BLaER1 treated with 17β-estradiol and CSF1 and Interleukin-3, amounts not matched to agents 10 nM and 100 nM (cell line): ENCODE data around the gene PARD3B.

ENCODE experiments used
- H3K27ac ChIP-seq, 11 experiments: shearing (Covaris generic); formaldehyde crosslinking; 2 replicates each; pipeline ENCODE4 v1.8.1; 2022
- H3K27me3 ChIP-seq, 11 experiments: shearing (Covaris generic); formaldehyde crosslinking; 2 replicates each; pipeline ENCODE4 v1.8.1; 2022
- H3K36me3 ChIP-seq, 11 experiments: shearing (Covaris generic); formaldehyde crosslinking; 2 replicates each; pipeline ENCODE4 v1.8.1; 2022
- H3K4me1 ChIP-seq, 10 experiments: shearing (Covaris generic); formaldehyde crosslinking; 2 replicates each; pipeline ENCODE4 v1.8.1; 2022
- H3K4me2 ChIP-seq, 11 experiments: shearing (Covaris generic); formaldehyde crosslinking; 2 replicates each; pipeline ENCODE4 v1.8.1; 2022
- H3K4me3 ChIP-seq, 10 experiments: shearing (Covaris generic); formaldehyde crosslinking; 2 replicates each; pipeline ENCODE4 v1.8.1; 2022
- H3K9ac ChIP-seq, 11 experiments: shearing (Covaris generic); formaldehyde crosslinking; 2 replicates each; pipeline ENCODE4 v1.8.1; 2022
- H3K9me3 ChIP-seq, 11 experiments: shearing (Covaris generic); formaldehyde crosslinking; replicated peaks in 1 of 11; 2 replicates each; pipeline ENCODE4 v1.8.1; 2022
- H4K20me1 ChIP-seq, 11 experiments: shearing (Covaris generic); formaldehyde crosslinking; 2 replicates each; pipeline ENCODE4 v1.8.1; 2022
- Cebpa-rat ChIP-seq, 11 experiments: shearing (Covaris generic); IDR thresholded peaks; 2 replicates each; pipeline ENCODE4 v1.8.1; 2022

The PARD3B gene

DNA sequence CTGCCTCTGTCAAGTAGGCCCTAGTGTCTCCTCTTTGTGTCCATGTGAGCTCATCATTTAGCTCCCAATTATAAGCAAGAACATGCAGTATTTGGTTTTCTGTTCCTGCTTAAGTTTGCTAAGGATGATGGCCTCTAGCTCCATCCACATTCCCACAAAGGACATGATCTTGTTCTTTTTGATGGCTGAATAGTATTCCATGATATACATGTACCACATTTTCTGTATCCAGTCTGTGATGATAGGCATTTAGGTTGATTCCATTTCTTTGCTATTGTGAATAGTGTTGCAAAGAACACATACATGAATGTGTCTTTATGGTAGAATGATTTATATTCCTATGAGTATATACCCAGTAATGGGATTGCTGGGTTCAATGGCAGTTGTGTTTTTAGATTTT, 263.2 kb downstream of the PARD3B start:
- Histone ChIP-seq H3K9me3 (peaks cover 15 to 39% (median 25%) of the 10 kb centered on the region in 11 experiments; a peak in 21 of 22 replicates), H3K9ac (no peak overlapping the region), H3K27me3 (no peaks in the 10 kb centered on the region), H3K4me2 (no peak overlapping the region), H4K20me1 (no peaks in the 10 kb centered on the region), H3K4me3 (no peak overlapping the region), H3K27ac (no peak overlapping the region), H3K4me1 (peaks cover 6 to 13% (median 7%) of the 10 kb centered on the region in 10 experiments; a peak in 19 of 20 replicates), H3K36me3 (no peaks in the 10 kb centered on the region)
- TF ChIP-seq Cebpa-rat (IDR thresholded peaks at IDR 0.05): no peak

DNA sequence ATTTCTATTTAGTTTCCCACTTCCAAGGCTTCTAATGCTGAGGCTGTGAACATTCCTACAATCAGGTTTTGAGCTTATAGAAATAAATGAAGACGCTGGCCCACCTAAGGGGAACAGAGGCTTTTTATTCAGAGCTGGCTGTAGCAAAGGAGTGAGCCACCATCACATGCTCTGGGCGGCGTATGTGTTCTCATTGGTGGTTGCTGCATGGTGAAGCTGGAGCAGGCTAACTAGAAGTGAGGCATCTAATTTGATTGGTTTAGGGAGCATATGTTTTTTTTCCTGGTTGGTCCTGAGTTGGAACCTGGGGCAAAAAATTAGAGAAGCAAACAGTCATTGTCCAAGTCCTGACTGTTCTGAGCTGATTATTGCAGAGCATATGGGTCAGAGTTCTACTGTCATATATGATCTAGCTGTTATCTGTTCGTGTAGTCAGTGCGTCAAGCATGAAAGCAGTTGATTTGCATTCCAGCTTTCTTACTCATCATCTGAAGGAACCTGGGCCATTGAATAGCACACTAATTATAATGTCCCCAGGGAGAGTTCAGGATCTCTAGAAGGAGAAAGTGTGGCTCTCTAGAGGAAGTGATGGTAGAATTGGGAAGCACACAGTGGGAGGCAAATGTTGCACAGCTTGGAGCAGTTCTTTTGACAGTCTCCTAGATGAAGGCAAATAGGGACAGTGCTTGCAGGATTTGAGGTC, 279.6 kb downstream of the PARD3B start:
- Histone ChIP-seq H3K4me3 (no peak overlapping the region), H3K27ac (no peak overlapping the region), H3K4me1 (peaks cover 15 to 29% (median 21%) of the 10 kb centered on the region in 10 experiments; a peak in 19 of 20 replicates), H3K27me3 (no peaks in the 10 kb centered on the region), H3K4me2 (peak overlapping the region in 10 of 11 experiments; percentile 26 to 67 (median 46); a peak in 19 of 22 replicates), H3K36me3 (no peaks in the 10 kb centered on the region), H3K9me3 (peaks cover 10 to 21% (median 16%) of the 10 kb centered on the region in 11 experiments), H4K20me1 (no peaks in the 10 kb centered on the region; a peak in 1 of 22 replicates), H3K9ac (no peak overlapping the region)
- TF ChIP-seq Cebpa-rat (IDR thresholded peaks at IDR 0.05): no peak

DNA sequence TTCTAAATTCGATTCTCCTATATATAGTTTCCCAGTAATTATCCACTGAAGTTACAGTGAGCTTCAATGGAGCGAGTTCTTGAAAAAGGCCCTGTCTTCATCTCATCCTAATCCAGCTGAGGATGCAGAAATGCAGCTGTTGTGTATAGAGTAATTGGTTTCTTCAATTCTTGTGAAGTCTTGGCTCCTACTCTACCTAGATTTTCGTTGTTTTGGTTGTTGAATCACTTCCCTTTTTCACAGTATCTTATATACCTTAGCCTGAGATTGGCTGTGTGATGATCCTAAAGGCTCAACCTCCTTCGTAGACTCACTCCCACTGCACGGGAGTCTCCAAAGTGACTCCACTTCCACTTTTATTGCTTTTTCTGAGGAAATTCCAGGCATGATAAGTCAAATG, 280.4 kb downstream of the PARD3B start:
- H3K9me3 ChIP-seq: peaks cover 4 to 22% (median 14%) of the 10 kb centered on the region in 11 experiments
- no peak overlapping the region for H3K27ac ChIP-seq
- peak overlapping the region in 9 of 11 experiments; percentile 26 to 67 (median 45); a peak in 14 of 22 replicates for H3K4me2 ChIP-seq
- no peaks in the 10 kb centered on the region for H3K27me3 ChIP-seq
- no peak overlapping the region for H3K9ac ChIP-seq
- peaks cover 15 to 29% (median 21%) of the 10 kb centered on the region in 10 experiments; a peak in 19 of 20 replicates for H3K4me1 ChIP-seq
- no peak overlapping the region for H3K4me3 ChIP-seq
- no peaks in the 10 kb centered on the region; a peak in 1 of 22 replicates for H4K20me1 ChIP-seq
- no peaks in the 10 kb centered on the region for H3K36me3 ChIP-seq
- no peak for TF ChIP-seq Cebpa-rat (IDR thresholded peaks at IDR 0.05)

DNA sequence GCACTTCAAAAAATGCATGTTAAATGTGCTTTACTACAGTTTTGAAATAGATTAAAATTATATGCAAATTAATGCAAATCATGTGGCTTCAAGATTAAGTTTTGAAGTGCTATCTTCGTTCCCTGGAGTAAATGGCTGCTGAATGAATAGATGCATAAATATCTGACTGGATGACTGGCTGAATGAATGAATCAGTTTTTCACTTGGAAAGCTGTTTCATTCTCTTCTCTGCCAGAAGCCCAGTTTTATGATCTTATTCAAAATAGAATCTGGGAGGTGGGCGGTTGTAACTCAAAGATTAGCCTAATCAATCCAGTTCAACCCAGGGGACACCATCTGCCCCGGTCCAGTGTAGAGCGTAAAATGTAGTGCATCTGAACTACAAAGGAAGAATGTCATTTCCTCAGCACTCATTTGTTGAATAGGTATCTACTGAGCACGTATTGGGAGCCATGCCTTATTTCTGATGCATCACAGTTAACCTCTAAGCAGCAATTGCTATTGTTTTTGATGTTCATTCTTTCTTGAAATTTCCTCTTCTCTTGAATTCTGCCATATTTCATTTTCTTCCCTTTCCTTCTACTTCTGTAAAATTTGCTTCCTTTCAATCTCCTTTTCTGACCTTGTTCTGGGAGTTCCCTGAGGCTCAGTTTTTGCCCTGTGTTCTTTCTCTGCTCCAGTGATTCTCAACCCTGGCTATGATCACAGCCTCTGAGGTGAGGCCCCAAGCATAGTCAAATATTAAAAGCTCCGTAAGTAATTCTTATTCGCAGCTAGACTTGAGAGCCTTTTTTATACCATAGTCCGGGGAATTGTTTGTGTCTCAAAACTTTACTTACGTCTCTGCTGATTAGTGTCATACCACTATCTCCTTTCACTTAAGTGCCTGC, 282.7 kb downstream of the PARD3B start:
- Histone ChIP-seq H3K9ac (no peak overlapping the region), H3K36me3 (no peaks in the 10 kb centered on the region), H3K4me1 (peaks cover 15 to 29% (median 21%) of the 10 kb centered on the region in 10 experiments; a peak in 19 of 20 replicates), H3K27ac (no peak overlapping the region), H3K9me3 (peaks cover 0 to 15% (median 8%) of the 10 kb centered on the region in 11 experiments; a peak in 9 of 22 replicates), H3K4me2 (no peak overlapping the region), H3K4me3 (no peak overlapping the region), H3K27me3 (no peaks in the 10 kb centered on the region), H4K20me1 (no peaks in the 10 kb centered on the region; a peak in 1 of 22 replicates)
- no peak for TF ChIP-seq Cebpa-rat (IDR thresholded peaks at IDR 0.05)

DNA sequence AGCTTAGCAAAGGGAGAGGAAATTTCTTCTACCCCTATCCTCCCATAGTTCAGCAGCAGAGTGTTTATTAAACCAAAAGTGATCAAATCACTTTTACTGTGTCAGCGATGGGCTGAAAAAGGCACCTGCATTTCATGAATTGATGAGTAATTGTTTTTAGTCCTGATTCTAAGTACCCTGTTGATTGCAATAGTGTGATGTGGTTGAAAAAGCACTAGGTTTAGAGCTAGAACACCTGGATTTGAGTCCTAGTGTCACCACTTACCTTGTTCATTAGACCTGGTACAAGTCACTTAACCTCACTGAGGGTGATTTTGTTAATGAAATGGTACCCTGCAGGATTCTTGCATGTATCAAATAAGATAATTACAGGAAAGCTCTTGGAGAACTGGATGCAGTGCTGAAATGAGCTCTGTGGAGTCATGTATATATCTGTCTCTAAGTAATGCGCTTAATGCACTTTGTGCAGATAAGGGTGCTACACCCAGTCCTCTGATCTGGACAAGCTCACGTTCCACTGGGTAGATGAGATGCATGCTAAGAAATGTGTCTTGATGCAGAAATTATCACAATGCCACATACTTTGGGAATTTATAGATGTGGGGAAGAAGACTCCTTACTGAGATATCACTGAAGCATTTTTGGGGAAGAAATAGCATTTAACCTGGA, 289.6 kb downstream of the PARD3B start:
- Histone ChIP-seq H3K27ac (no peak overlapping the region), H3K9ac (no peak overlapping the region), H3K4me1 (no peaks in the 10 kb centered on the region), H3K4me3 (no peak overlapping the region), H3K27me3 (no peaks in the 10 kb centered on the region), H4K20me1 (no peaks in the 10 kb centered on the region), H3K9me3 (peaks cover 0 to 8% (median 3%) of the 10 kb centered on the region in 11 experiments; a peak in 8 of 22 replicates), H3K4me2 (no peak overlapping the region), H3K36me3 (no peaks in the 10 kb centered on the region)
- TF ChIP-seq Cebpa-rat (IDR thresholded peaks at IDR 0.05): no peak

DNA sequence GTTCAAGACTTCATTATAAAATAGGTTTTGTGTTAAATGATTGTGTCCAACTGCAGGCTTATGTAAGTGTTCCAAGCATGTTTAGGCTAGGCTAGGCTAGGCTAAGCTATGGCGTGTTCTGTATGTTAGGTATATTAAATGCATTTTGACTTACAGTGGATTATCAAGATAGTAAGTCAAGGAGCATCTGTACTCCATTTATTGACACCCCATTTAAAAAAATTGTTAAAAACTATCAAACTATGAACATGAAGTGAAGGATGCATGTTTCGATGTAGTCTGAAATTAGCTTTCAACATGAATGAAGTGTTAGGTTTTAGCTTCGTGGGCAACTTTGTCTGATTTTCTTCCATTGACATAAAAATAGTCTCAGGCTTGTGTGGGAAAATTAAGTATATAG, 290.5 kb downstream of the PARD3B start:
- H3K36me3 ChIP-seq: no peaks in the 10 kb centered on the region
- no peaks in the 10 kb centered on the region for H4K20me1 ChIP-seq
- H3K9me3 ChIP-seq: no peaks in the 10 kb centered on the region
- TF ChIP-seq Cebpa-rat (IDR thresholded peaks at IDR 0.05): no peak
- no peaks in the 10 kb centered on the region for H3K27me3 ChIP-seq
- no peak overlapping the region for H3K4me3 ChIP-seq
- no peaks in the 10 kb centered on the region for H3K4me1 ChIP-seq
- H3K4me2 ChIP-seq: no peak overlapping the region
- no peak overlapping the region for H3K27ac ChIP-seq
- no peak overlapping the region for H3K9ac ChIP-seq

DNA sequence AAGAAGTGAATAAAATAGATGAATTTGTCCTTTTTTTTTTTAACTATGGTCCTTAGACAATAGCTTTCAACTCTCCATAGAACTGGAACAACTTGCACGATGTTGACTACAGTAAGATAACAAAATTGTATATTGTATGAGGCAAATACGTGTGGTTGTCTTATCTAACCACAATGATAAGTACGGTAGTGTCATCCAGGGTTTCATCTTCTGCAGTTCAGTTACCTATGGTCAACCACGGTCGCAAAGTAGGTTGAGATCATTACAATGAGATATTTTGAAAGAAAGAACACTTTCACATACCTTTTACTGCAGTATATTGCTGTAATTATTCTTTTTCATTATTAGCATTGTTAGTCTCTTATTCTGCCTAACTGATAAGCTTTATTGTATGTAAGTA, 295.2 kb downstream of the PARD3B start:
- Histone ChIP-seq H3K27me3 (no peaks in the 10 kb centered on the region), H3K27ac (no peak overlapping the region), H3K36me3 (no peaks in the 10 kb centered on the region), H3K4me1 (peaks cover 10 to 28% (median 15%) of the 10 kb centered on the region in 10 experiments; a peak in 19 of 20 replicates), H3K4me3 (no peak overlapping the region), H3K9me3 (no peaks in the 10 kb centered on the region), H4K20me1 (no peaks in the 10 kb centered on the region), H3K4me2 (no peak overlapping the region), H3K9ac (no peak overlapping the region)
- no peak for TF ChIP-seq Cebpa-rat (IDR thresholded peaks at IDR 0.05)

DNA sequence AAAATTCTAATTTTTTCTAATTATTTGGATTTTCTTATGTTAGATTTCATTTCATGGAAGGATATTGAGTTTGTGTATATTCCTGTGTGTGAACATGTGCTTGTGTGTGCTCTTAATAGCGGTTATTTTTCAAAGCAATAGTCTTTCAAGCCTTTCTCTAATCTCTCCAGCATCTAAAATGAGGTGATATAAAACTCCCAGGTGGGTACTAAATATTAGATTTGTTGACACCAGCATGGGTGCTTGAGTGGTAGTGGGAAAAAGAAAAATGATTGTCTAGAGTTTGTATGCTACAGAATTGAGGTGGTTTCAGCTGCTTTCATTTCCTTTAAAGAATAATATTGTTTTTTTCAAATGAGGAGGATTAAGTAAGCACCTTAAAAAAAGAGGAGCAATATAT, 296.8 kb downstream of the PARD3B start:
- peak overlapping the region in 7 of 11 experiments; percentile 20 to 69 (median 46); a peak in 10 of 22 replicates for H3K4me2 ChIP-seq
- H3K9ac ChIP-seq: peak overlapping the region in 1 of 11 experiments; percentile 28; a peak in 1 of 22 replicates
- no peak overlapping the region for H3K4me3 ChIP-seq

More for the DNA sequence above, 296.8 kb downstream of the PARD3B start:
- H3K4me1 ChIP-seq: peaks cover 10 to 28% (median 15%) of the 10 kb centered on the region in 10 experiments; a peak in 19 of 20 replicates
- H3K27me3 ChIP-seq: no peaks in the 10 kb centered on the region
- H3K27ac ChIP-seq: peak overlapping the region in 4 of 11 experiments; percentile 2 to 66 (median 65); a peak in 6 of 22 replicates
- no peaks in the 10 kb centered on the region for H3K9me3 ChIP-seq
- no peaks in the 10 kb centered on the region for H3K36me3 ChIP-seq
- no peak for TF ChIP-seq Cebpa-rat (IDR thresholded peaks at IDR 0.05)
- H4K20me1 ChIP-seq: no peaks in the 10 kb centered on the region
